SH-SY5Y (cell line): ENCODE data around the gene CRIP2.

ENCODE experiments used
- GATA2 ChIP-seq: IDR thresholded peaks from 2 replicates; pipeline ENCODE4 v1.6.1; 2011; ENCODE audit warnings: mild to moderate bottlenecking, low read depth, low read length
- GATA3 ChIP-seq: IDR thresholded peaks from 2 replicates; pipeline ENCODE4 v1.6.1; 2011; ENCODE audit warnings: low read depth, mild to moderate bottlenecking, low read length, moderate library complexity

DNA sequence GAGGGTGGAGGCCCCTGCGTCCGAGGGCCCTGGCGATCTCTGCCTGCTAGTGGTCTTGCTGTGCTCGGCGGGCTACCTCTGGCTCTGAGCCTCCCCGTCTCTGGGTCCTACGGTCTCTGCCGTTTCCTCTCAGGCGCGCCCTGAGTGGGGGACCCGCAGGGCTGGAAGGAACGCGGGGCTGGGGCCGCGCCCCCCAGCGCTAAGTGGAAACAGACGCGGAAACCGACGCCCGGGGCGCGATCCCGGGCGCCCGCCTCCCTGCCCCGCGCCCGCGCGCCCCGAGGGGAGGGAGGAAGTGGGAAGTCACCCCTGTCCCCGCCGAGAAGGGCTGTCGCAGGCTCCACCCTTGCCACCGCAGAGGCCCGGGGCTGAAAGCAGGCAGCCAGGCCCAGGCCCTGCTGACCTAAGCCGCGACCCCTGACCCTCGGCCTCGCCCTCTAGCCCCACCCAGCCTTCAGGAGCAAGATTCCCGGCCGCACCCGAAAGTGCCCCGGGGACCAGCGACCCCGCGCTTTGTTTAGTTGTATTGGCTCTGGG is 12.9 kb downstream of the CRIP2 start:
- no peak for TF ChIP-seq GATA2
- TF ChIP-seq GATA3, result no peak
